Measurements from ENCODE around the gene RNF44. TPM values are rescaled to one million over a fixed set of nuclear protein-coding genes. Genes with fewer than 3 reads are reported as not detected.

RNF44 gene
- total and polyA plus RNA-seq, 11 donors = 9.2 to 35.7 (median 20.0) TPM

DNA sequence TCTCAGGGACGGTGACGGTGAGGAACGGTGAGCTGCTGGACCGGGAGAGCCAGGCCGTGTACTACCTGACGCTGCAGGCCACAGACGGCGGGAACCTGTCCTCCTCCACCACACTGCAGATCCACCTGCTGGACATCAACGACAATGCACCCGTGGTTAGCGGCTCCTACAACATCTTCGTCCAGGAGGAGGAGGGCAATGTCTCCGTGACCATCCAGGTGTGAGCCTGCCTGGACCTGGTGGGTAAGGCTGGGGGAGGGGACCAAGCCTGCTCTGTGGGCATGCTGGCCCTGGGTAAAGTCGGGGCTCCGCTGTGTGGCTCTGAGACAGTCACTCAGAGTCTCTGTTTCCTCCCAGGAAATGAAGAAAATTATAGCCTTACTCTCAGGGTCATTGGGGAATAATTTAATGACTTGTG lies 41.2 kb upstream of the RNF44 start:
- H3K27ac ChIP-seq = no peak overlapping the region
- intact Hi-C loops (cut with DNase I) = loop anchor here in 5 of 10 donors (5.0 to 10.0 kb wide), 2 partner anchors 64 to 66 kb away; partner anchors contain the start of gene TSPAN17 (in 3 of the 5)
- no peak overlapping the region for H3K4me3 ChIP-seq
- no peaks in the 10 kb centered on the region for H3K27me3 ChIP-seq
- WGBS, 4 donors = 20 to 29% (median 22%) methylated on average over 15 of the region's 15 CpGs
- no peaks in the 10 kb centered on the region for H3K36me3 ChIP-seq
- peaks cover 0 to 4% (median 0%) of the 10 kb centered on the region in 12 donors for H3K4me1 ChIP-seq
- no peak for DNase-seq
- H3K9me3 ChIP-seq = no peaks in the 10 kb centered on the region
- TF ChIP-seq POLR2A (IDR thresholded peaks at IDR 0.05) = no peak
- TF ChIP-seq, protein P1, sequence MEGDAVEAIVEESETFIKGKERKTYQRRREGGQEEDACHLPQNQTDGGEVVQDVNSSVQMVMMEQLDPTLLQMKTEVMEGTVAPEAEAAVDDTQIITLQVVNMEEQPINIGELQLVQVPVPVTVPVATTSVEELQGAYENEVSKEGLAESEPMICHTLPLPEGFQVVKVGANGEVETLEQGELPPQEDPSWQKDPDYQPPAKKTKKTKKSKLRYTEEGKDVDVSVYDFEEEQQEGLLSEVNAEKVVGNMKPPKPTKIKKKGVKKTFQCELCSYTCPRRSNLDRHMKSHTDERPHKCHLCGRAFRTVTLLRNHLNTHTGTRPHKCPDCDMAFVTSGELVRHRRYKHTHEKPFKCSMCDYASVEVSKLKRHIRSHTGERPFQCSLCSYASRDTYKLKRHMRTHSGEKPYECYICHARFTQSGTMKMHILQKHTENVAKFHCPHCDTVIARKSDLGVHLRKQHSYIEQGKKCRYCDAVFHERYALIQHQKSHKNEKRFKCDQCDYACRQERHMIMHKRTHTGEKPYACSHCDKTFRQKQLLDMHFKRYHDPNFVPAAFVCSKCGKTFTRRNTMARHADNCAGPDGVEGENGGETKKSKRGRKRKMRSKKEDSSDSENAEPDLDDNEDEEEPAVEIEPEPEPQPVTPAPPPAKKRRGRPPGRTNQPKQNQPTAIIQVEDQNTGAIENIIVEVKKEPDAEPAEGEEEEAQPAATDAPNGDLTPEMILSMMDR (IDR thresholded peaks at IDR 0.05) = peak in 8 of 12 donors; percentile 9 to 51 (median 28)
- peak in 2 of 4 donors; percentile 17 to 51 for ATAC-seq

DNA sequence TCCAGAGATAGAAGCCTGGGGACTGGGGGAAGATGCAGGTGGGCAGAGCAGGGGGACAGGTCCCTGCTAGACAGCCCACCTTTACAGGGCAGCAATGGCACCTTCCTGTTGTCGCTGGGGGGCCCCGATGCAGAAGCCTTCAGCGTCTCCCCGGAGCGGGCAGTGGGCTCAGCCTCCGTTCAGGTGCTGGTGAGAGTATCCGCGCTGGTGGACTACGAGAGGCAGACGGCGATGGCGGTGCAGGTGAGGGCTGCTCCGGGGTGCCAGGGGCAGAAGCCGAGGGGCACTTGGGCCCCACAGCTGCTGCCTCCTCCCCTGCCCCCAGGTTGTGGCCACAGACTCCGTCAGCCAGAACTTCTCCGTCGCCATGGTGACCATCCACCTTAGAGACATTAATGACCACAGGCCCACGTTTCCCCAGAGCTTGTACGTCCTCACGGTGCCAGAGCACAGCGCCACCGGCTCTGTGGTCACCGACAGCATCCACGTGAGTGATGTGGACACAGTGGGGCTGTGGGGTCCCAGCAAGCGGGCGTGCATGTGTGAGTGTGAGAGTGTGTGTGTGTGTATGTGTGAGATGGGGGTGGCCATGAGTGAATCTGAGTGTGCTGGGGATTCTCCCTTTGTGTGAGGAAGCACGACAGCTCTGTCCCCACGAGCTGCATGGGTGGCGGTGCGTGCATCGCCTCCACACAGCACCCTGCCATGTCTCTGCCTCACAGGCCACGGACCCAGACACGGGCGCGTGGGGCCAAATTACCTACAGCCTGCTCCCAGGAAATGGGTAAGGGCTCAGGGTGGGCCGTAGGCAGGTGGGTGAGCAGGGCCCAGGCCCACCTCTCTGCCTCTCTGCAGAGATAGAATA lies 40.3 kb upstream of the RNF44 start:
- Histone ChIP-seq H3K9me3 (no peaks in the 10 kb centered on the region), H3K4me1 (peaks cover 0 to 4% (median 0%) of the 10 kb centered on the region in 12 donors), H3K4me3 (no peak overlapping the region), H3K36me3 (no peaks in the 10 kb centered on the region), H3K27me3 (no peaks in the 10 kb centered on the region), H3K27ac (no peak overlapping the region)
- ATAC-seq (no peak), DNase-seq (no peak)
- 87 to 88% (median 87%) methylated on average over 22 to 36 of the region's 36 CpGs for WGBS, 4 donors
- intact Hi-C loops (cut with DNase I) = loop anchor here in 5 of 10 donors (5.0 to 10.0 kb wide), 2 partner anchors 65 to 67 kb away; partner anchors contain the start of gene TSPAN17 (in 3 of the 5)
- TF ChIP-seq, protein P1 (IDR thresholded peaks at IDR 0.05) = no peak
- TF ChIP-seq POLR2A (IDR thresholded peaks at IDR 0.05) = no peak

DNA sequence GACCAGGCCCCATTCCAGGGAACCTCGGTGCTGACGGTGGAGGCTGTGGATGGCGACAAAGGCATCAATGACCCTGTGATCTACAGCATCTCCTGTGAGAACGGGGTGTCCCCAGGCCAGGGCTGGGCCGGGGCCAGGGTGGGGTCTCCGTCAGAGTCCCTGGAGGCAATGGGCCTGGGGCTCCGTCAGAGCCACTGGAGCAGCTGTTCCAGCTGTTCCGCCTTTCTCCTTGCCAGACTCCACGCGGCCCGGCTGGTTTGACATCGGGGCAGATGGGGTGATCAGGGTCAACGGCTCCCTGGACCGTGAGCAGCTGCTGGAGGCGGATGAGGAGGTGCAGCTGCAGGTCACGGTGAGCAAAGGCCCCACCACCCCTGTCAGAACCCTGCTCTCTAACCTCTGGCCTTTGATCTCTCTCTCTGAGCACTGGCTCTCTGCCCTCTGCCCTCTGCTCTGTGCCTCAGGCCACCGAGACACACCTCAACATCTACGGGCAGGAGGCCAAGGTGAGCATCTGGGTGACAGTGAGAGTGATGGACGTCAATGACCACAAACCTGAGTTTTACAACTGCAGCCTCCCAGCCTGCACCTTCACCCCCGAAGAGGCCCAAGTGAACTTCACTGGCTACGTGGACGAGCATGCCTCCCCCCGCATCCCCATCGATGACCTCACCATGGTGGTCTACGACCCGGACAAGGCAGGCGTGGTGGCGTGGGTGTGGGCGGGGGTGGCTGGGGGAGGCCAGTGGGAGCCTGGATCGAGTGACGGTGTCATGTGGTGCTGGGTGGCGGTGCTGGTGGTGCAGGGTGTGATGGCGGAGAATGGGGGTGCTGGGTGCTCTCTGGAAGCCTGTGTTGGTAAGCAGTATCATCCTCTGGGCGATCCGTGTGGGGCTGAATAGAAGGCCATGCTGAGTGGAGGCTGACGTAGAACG lies 38.6 kb upstream of the RNF44 start:
- no peak for TF ChIP-seq POLR2A (IDR thresholded peaks at IDR 0.05)
- TF ChIP-seq, protein P1 (IDR thresholded peaks at IDR 0.05) = no peak
- DNase-seq = peak in 1 of 5 donors; percentile 14
- intact Hi-C loops (cut with DNase I) = loop anchor here in 7 of 10 donors (2.0 to 10.0 kb wide), 4 partner anchors 67 to 71 kb away; partner anchors contain the start of gene TSPAN17 (in 4 of the 7)

More for the DNA sequence above, 38.6 kb upstream of the RNF44 start:
- Histone ChIP-seq H3K4me1 (peaks cover 0 to 4% (median 0%) of the 10 kb centered on the region in 12 donors), H3K9me3 (no peaks in the 10 kb centered on the region), H3K4me3 (no peak overlapping the region), H3K27me3 (peaks cover 0 to 12% (median 0%) of the 10 kb centered on the region in 9 donors), H3K36me3 (no peaks in the 10 kb centered on the region), H3K27ac (no peak overlapping the region)
- WGBS, 4 donors = 86 to 88% (median 86%) methylated on average over 25 to 37 of the region's 37 CpGs
- ATAC-seq = no peak

All from heart left ventricle (tissue), 16 donors.